IMR-90 (cell line): ENCODE measurements around the gene DEDD2. TPM values are rescaled to one million over a fixed set of nuclear protein-coding genes. Genes with fewer than 3 reads are reported as not detected.

Source experiments
- ATAC-seq: fragments of 200-7000 bp; cut with Tn5 transposase; 2 replicates; pipeline ENCODE4 v1.9.1; 2020; ENCODE audit warnings: low read depth, mild to moderate bottlenecking, moderate library complexity
- BruUV-seq: library from RNA; stranded (reverse); fragments of 400-500 nt; replicated peaks from 2 replicates; lab custom pipeline; 2021; lab: Mats Ljungman, UMichigan
- CTCF ChIA-PET: fragments of 300-600 bp; formaldehyde crosslinking; extraction: SDS; loops from one replicate; lab custom pipeline; 2021; ENCODE audit warnings: antibody characterized with exemption; lab: Yijun Ruan, JAX
- POLR2A ChIA-PET: fragments of 300-600 bp; sonication (Branson Sonifier 250); formaldehyde crosslinking; loops from one replicate; lab custom pipeline; 2022; ENCODE audit warnings: antibody characterized with exemption; ENCODE audit not compliant: unreplicated experiment; lab: Charles Lee
- DNase-seq: peaks from one replicate; pipeline ENCODE4 v3.0.0; 2013
- H2AFZ ChIP-seq: replicated peaks from 2 replicates; pipeline ENCODE3; 2013; ENCODE audit warnings: low read length, mild to moderate bottlenecking; ENCODE audit not compliant: poor library complexity
- H2AK5ac ChIP-seq: 2 replicates; pipeline ENCODE4 v1.6.1; 2013; ENCODE audit warnings: low read depth, low read length, inconsistent platforms
- H2AK9ac ChIP-seq: replicated peaks from 2 replicates; pipeline ENCODE3; 2013; ENCODE audit warnings: mild to moderate bottlenecking, low read depth, low read length, moderate library complexity; ENCODE audit not compliant: poor library complexity
- H2BK120ac ChIP-seq: 2 replicates; pipeline ENCODE4 v1.6.1; 2013; ENCODE audit warnings: low read depth, low read length, inconsistent platforms
- H2BK15ac ChIP-seq: 3 replicates; pipeline ENCODE4 v1.6.1; 2013; ENCODE audit warnings: low read depth, low read length, inconsistent platforms
- H2BK20ac ChIP-seq: 2 replicates; pipeline ENCODE4 v1.6.1; 2013; ENCODE audit warnings: low read depth, mild to moderate bottlenecking, inconsistent platforms, low read length, moderate library complexity
- H2BK5ac ChIP-seq: 2 replicates; pipeline ENCODE4 v1.6.1; 2013; ENCODE audit warnings: mild to moderate bottlenecking, low read depth, low read length, inconsistent platforms; ENCODE audit not compliant: poor library complexity, severe bottlenecking
- H3K14ac ChIP-seq: replicated peaks from 2 replicates; pipeline ENCODE4 v1.6.1; 2013; ENCODE audit warnings: low read depth, low read length, inconsistent platforms
- H3K18ac ChIP-seq: 2 replicates; pipeline ENCODE4 v1.6.1; 2013; ENCODE audit warnings: low read depth, low read length, control low read depth
- H3K23ac ChIP-seq: 2 replicates; pipeline ENCODE4 v1.6.1; 2013; ENCODE audit warnings: low read depth, low read length, inconsistent platforms
- H3K27ac ChIP-seq: 2 replicates; pipeline ENCODE4 v1.5.1; 2013; ENCODE audit warnings: mild to moderate bottlenecking, control low read depth, low read length; ENCODE audit not compliant: insufficient read depth
- H3K27me3 ChIP-seq: 2 replicates; pipeline ENCODE4 v1.6.1; 2013; ENCODE audit warnings: low read length; ENCODE audit not compliant: control insufficient read depth, insufficient read depth
- H3K36me3 ChIP-seq: 2 replicates; pipeline ENCODE4 v1.6.1; 2013; ENCODE audit warnings: low read length, mixed read lengths; ENCODE audit not compliant: control insufficient read depth, insufficient read depth
- H3K4ac ChIP-seq: 2 replicates; pipeline ENCODE4 v1.6.1; 2013; ENCODE audit warnings: low read depth, low read length, inconsistent platforms
- H3K4me1 ChIP-seq: 2 replicates; pipeline ENCODE4 v1.6.1; 2013; ENCODE audit warnings: low read length, mixed read lengths; ENCODE audit not compliant: control insufficient read depth, insufficient read depth
- H3K4me2 ChIP-seq: 2 replicates; pipeline ENCODE4 v1.6.1; 2013; ENCODE audit warnings: low read depth, mild to moderate bottlenecking, control low read depth, low read length, moderate library complexity
- H3K4me3 ChIP-seq: 2 replicates; pipeline ENCODE4 v1.5.1; 2013; ENCODE audit warnings: low read depth, mild to moderate bottlenecking, control low read depth, low read length, moderate library complexity; ENCODE audit not compliant: insufficient read depth
- H3K56ac ChIP-seq: 2 replicates; pipeline ENCODE4 v1.6.1; 2013; ENCODE audit warnings: low read length, inconsistent platforms; ENCODE audit not compliant: insufficient read depth; ENCODE audit errors: extremely low read depth
- H3K79me1 ChIP-seq, 2 experiments: 2 replicates each; pipeline ENCODE4 v1.6.1; 2013; ENCODE audit warnings: low read length in 2 of 2, inconsistent platforms in 1 of 2, low read depth in 1 of 2
- H3K9ac ChIP-seq: 2 replicates; pipeline ENCODE4 v1.6.1; 2013; ENCODE audit warnings: low read depth, low read length, control low read depth
- H3K9me1 ChIP-seq: 2 replicates; pipeline ENCODE4 v1.6.1; 2013; ENCODE audit warnings: low read length, inconsistent platforms; ENCODE audit not compliant: insufficient read depth
- H3K9me3 ChIP-seq: 2 replicates; pipeline ENCODE4 v1.6.1; 2013; ENCODE audit warnings: low read length; ENCODE audit not compliant: control insufficient read depth, insufficient read depth
- H4K20me1 ChIP-seq: 2 replicates; pipeline ENCODE4 v1.6.1; 2013; ENCODE audit warnings: low read length, inconsistent platforms; ENCODE audit not compliant: insufficient read depth
- H4K5ac ChIP-seq: 2 replicates; pipeline ENCODE4 v1.6.1; 2013; ENCODE audit warnings: mild to moderate bottlenecking, low read depth, low read length, control low read depth
- H4K8ac ChIP-seq, 2 experiments: 2 replicates each; pipeline ENCODE4 v1.6.1; 2013; ENCODE audit warnings: low read depth in 2 of 2, low read length in 2 of 2, control low read depth in 1 of 2, inconsistent platforms in 1 of 2
- H4K91ac ChIP-seq: 2 replicates; pipeline ENCODE4 v1.6.1; 2013; ENCODE audit warnings: low read depth, low read length, inconsistent platforms; ENCODE audit not compliant: insufficient read depth
- BHLHE40 ChIP-seq: fragments of 150-350 bp; IDR thresholded peaks from 2 replicates; pipeline ENCODE4 v1.6.1; 2016; ENCODE audit warnings: mild to moderate bottlenecking, low read depth, low read length
- CEBPB ChIP-seq: IDR thresholded peaks from 2 replicates; pipeline ENCODE4 v1.6.1; 2012; ENCODE audit warnings: low read depth, low read length, improper control_type of control experiment
- CHD1 ChIP-seq: IDR thresholded peaks from 2 replicates; pipeline ENCODE4 v1.6.1; 2012; ENCODE audit warnings: low read depth, low read length, improper control_type of control experiment
- FOS ChIP-seq: fragments of 150-350 bp; IDR thresholded peaks from 2 replicates; pipeline ENCODE4 v1.6.1; 2016; ENCODE audit warnings: low read depth, low read length
- MXI1 ChIP-seq: IDR thresholded peaks from 2 replicates; pipeline ENCODE4 v1.6.1; 2012; ENCODE audit warnings: low read depth, mild to moderate bottlenecking, low read length, moderate library complexity, borderline replicate concordance
- POLR2A ChIP-seq: IDR thresholded peaks from 2 replicates; pipeline ENCODE4 v1.6.1; 2012; ENCODE audit warnings: mild to moderate bottlenecking, low read depth, low read length
- RAD21 ChIP-seq: IDR thresholded peaks from 2 replicates; pipeline ENCODE4 v1.6.1; 2012; ENCODE audit warnings: low read length, improper control_type of control experiment
- RCOR1 ChIP-seq: IDR thresholded peaks from 2 replicates; pipeline ENCODE4 v1.6.1; 2012; ENCODE audit warnings: mild to moderate bottlenecking, low read length, improper control_type of control experiment; ENCODE audit not compliant: insufficient replicate concordance
- RFX5 ChIP-seq: IDR thresholded peaks from 2 replicates; pipeline ENCODE4 v1.8.0; 2012; ENCODE audit warnings: low read depth, mild to moderate bottlenecking, low read length, moderate library complexity
- SMC3 ChIP-seq: fragments of 150-350 bp; IDR thresholded peaks from 2 replicates; pipeline ENCODE4 v1.6.1; 2016; ENCODE audit warnings: low read depth, mild to moderate bottlenecking, antibody characterized with exemption, low read length, moderate library complexity
- WGBS, 2 experiments: methylation state at CpG; one replicate each; pipeline versions ENCODE4 v1.1.5 to v1.1.7; 2013; ENCODE audit warnings: missing lambda C conversion rate in 2 of 2; ENCODE audit not compliant: insufficient read length in 1 of 2; ENCODE audit errors: extremely low coverage in 2 of 2; 5-methylcytosine and 5-hydroxymethylcytosine counted together
- dilution Hi-C: fragments of 300-500 bp; cut with HindIII; formaldehyde crosslinking; loops from one replicate; pipeline ENCODE4 v1.14.3; 2018; ENCODE audit warnings: low sequenced_read_pairs; ENCODE audit not compliant: unreplicated experiment
- in situ Hi-C: fragments of 300-500 bp; cut with MboI; formaldehyde crosslinking; loops from 3 replicates; pipeline ENCODE4 v1.14.3; 2019; ENCODE audit warnings: low sequenced_read_pairs, inconsistent platforms, mixed read lengths
- intact Hi-C: fragments of 100-400 bp; cut with micrococcal nuclease; formaldehyde crosslinking; loops from 2 replicates; pipeline ENCODE4 v1.10.0; 2022
- polyA plus RNA-seq, 3 experiments: library from polyadenylated mRNA; depleted of rRNA; stranded (reverse); fragments of >200 nt; gene quantifications; 2 replicates each; pipeline ENCODE4 v1.2.3, GENCODE V29; 2012; ENCODE audit warnings: low replicate concordance in 1 of 3
- total RNA-seq: library from RNA; depleted of rRNA; stranded (reverse); fragments of >200 nt; gene quantifications from 2 replicates; pipeline ENCODE4 v1.2.3, GENCODE V29; 2012
- TF ChIP-seq, protein P1 (sequence below): fragments of 150-350 bp; IDR thresholded peaks from 2 replicates; pipeline ENCODE4 v1.6.1; 2016; ENCODE audit warnings: low read depth, mild to moderate bottlenecking, low read length, moderate library complexity, borderline replicate concordance
- TF ChIP-seq, protein P2 (sequence below): conservative IDR thresholded peaks from 2 replicates; pipeline ENCODE4 v1.5.1; 2012; ENCODE audit warnings: mild to moderate bottlenecking, low read depth, low read length, improper control_type of control experiment

DEDD2 gene
- total and polyA plus RNA-seq, 2 of the 4 experiments (the other 2 are of a cell fraction), result 8.2 to 21.0 TPM

DNA sequence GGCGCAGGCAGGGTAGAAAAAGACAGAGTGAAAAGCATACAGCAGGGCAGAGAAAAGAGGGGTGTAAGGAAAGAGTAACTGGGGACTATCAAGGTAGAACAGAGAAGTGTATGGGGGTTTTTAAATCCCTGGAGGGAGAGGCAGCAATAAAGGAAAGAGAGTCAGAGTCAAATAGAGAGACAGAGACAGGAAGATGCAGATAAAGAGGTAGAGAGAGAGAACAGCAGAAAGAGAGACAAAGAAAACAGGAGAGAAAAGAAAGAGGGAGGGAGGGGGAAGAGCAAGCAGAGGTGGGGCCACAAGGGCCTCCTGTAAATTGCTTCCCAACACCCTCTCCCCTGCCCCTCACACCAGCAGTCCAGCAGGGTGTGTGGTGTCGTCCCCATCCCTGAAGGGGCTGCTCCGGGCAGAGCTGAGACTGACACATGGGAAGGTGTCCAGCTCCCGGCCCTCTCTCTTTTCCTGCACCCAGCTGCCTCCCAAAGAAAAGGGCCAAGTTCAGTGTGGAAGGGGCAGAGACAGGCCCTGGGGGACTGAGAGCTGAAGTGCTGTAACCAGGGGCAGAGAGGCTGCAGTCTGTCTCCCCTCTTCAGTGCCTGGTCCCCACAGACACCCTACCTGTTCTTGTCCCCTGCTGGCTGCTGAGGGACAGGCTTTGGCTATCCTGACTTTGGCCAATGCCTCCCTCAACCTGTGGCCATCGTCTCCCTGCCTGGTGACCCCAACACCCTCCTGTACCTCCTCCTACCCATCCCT, 67.9 kb downstream of the DEDD2 start:
- Histone ChIP-seq H3K27ac (no peak overlapping the region), H3K4me3 (no peak overlapping the region), H4K8ac (no peak overlapping the region), H4K20me1 (0 out of 2 replicates have a peak, but pooled peaks cover 6% of the 10 kb centered on the region), H3K36me3 (no peaks in the 10 kb centered on the region), H3K4me1 (no peaks in the 10 kb centered on the region), H2BK20ac (no peak overlapping the region), H3K4me2 (no peak overlapping the region), H2AK5ac (no peak overlapping the region), H4K5ac (no peak overlapping the region), H2AK9ac (peak overlapping the region; percentile 38), H3K27me3 (peaks cover 78% of the 10 kb centered on the region), H3K4ac (no peak overlapping the region), H2AFZ (no peak overlapping the region), H3K9me3 (no peaks in the 10 kb centered on the region; the same call in 1 of the 2 replicates), H4K91ac (no peak overlapping the region), H3K18ac (no peak overlapping the region), H3K23ac (no peak overlapping the region), H3K9me1 (no peaks in the 10 kb centered on the region), H3K79me1 (no peaks in the 10 kb centered on the region), H3K14ac (no peak overlapping the region), H2BK15ac (no peak overlapping the region), H2BK120ac (no peak overlapping the region), H3K56ac (no peak overlapping the region), H3K9ac (no peak overlapping the region), H2BK5ac (no peak overlapping the region)
- ATAC-seq (no peak), DNase-seq (no peak)
- 67% methylated on average over 1 of the region's 5 CpGs; no CpG with 5 or more reads in 1 of the 2 experiments for WGBS, 2 experiments
- dilution Hi-C loops (no loop called here), intact Hi-C loops (no loop called here), in situ Hi-C loops (no loop called here)
- ChIA-PET CTCF (interaction anchor here (1.4 kb wide), 1 partner anchor 9 kb away, joined by 3 read pairs; no protein-coding TSS in a partner anchor), POLR2A (no interaction called here)
- no TSS peak for BruUV-seq
- TF ChIP-seq POLR2A, result no peak
- TF ChIP-seq, protein P1, sequence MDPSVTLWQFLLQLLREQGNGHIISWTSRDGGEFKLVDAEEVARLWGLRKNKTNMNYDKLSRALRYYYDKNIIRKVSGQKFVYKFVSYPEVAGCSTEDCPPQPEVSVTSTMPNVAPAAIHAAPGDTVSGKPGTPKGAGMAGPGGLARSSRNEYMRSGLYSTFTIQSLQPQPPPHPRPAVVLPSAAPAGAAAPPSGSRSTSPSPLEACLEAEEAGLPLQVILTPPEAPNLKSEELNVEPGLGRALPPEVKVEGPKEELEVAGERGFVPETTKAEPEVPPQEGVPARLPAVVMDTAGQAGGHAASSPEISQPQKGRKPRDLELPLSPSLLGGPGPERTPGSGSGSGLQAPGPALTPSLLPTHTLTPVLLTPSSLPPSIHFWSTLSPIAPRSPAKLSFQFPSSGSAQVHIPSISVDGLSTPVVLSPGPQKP, result no peak
- no peak for TF ChIP-seq BHLHE40
- TF ChIP-seq FOS, result no peak
- TF ChIP-seq CHD1, result no peak
- TF ChIP-seq RAD21, result no peak
- no peak for TF ChIP-seq CEBPB
- no peak for TF ChIP-seq MXI1
- TF ChIP-seq RCOR1, result no peak
- TF ChIP-seq SMC3, result no peak
- TF ChIP-seq RFX5, result no peak
- TF ChIP-seq, protein P2, sequence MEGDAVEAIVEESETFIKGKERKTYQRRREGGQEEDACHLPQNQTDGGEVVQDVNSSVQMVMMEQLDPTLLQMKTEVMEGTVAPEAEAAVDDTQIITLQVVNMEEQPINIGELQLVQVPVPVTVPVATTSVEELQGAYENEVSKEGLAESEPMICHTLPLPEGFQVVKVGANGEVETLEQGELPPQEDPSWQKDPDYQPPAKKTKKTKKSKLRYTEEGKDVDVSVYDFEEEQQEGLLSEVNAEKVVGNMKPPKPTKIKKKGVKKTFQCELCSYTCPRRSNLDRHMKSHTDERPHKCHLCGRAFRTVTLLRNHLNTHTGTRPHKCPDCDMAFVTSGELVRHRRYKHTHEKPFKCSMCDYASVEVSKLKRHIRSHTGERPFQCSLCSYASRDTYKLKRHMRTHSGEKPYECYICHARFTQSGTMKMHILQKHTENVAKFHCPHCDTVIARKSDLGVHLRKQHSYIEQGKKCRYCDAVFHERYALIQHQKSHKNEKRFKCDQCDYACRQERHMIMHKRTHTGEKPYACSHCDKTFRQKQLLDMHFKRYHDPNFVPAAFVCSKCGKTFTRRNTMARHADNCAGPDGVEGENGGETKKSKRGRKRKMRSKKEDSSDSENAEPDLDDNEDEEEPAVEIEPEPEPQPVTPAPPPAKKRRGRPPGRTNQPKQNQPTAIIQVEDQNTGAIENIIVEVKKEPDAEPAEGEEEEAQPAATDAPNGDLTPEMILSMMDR, result no peak
